Thyroid gland (tissue), 4 donors: ENCODE results near the gene TAPBP.

Experiments
- POLR2A ChIP-seq, 2 donors: fragments of 450-650 bp; IDR thresholded peaks; one replicate each; pipeline ENCODE4 v1.6.1; 2017; ENCODE audit warnings: antibody characterized with exemption in 2 of 2, mild to moderate bottlenecking in 2 of 2, moderate library complexity in 1 of 2
- TF ChIP-seq, protein P1 (sequence below), 6 experiments: fragments of 200-600 bp in 3 of 6; fragments of 450-650 bp in 3 of 6; sonication (generic) in 3 of 6; IDR thresholded peaks; one replicate each; pipeline ENCODE4 v1.5.1; 2016 to 2019; ENCODE audit warnings: antibody characterized with exemption in 6 of 6, mild to moderate bottlenecking in 2 of 6, inconsistent platforms in 1 of 6, moderate library complexity in 1 of 6

DNA sequence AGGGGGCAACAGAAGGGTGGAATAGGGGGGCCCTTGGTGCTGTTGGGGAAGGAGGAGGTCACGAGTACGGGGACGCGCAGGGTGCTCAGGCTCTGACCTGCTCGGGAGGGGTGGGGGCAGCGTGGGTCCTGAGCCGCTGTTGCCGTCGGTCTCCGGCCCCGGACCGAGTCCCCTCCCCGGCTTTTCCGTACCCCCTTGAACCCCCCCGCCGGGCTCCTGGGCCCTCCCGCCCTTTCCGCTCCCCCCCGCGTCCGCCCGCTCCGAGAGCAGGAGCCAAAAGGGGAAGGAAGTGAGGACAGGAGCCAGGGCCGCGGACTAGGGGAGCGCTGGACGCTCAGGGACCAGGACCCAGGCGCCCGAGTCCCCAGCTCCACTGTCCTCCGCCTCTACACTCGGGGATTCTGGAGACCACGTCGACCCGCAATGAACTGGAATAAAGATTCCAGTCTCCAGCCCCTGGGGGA is 15.1 kb downstream of the TAPBP start, which contains the start of gene RGL2:
- no peak for TF ChIP-seq POLR2A (IDR thresholded peaks at IDR 0.05)
- TF ChIP-seq, protein P1, sequence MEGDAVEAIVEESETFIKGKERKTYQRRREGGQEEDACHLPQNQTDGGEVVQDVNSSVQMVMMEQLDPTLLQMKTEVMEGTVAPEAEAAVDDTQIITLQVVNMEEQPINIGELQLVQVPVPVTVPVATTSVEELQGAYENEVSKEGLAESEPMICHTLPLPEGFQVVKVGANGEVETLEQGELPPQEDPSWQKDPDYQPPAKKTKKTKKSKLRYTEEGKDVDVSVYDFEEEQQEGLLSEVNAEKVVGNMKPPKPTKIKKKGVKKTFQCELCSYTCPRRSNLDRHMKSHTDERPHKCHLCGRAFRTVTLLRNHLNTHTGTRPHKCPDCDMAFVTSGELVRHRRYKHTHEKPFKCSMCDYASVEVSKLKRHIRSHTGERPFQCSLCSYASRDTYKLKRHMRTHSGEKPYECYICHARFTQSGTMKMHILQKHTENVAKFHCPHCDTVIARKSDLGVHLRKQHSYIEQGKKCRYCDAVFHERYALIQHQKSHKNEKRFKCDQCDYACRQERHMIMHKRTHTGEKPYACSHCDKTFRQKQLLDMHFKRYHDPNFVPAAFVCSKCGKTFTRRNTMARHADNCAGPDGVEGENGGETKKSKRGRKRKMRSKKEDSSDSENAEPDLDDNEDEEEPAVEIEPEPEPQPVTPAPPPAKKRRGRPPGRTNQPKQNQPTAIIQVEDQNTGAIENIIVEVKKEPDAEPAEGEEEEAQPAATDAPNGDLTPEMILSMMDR (IDR thresholded peaks at IDR 0.05): no peak
